ENCODE results near the gene TIPIN.
A peak's percentile ranks its signal among the peaks of the same experiment; 100 is the strongest.
"Not testable (repeated sequence)": the region's sequence is repeated elsewhere in the genome, so short reads cannot be mapped to it uniquely, and the experiment has no call there.

Gene TIPIN

DNA sequence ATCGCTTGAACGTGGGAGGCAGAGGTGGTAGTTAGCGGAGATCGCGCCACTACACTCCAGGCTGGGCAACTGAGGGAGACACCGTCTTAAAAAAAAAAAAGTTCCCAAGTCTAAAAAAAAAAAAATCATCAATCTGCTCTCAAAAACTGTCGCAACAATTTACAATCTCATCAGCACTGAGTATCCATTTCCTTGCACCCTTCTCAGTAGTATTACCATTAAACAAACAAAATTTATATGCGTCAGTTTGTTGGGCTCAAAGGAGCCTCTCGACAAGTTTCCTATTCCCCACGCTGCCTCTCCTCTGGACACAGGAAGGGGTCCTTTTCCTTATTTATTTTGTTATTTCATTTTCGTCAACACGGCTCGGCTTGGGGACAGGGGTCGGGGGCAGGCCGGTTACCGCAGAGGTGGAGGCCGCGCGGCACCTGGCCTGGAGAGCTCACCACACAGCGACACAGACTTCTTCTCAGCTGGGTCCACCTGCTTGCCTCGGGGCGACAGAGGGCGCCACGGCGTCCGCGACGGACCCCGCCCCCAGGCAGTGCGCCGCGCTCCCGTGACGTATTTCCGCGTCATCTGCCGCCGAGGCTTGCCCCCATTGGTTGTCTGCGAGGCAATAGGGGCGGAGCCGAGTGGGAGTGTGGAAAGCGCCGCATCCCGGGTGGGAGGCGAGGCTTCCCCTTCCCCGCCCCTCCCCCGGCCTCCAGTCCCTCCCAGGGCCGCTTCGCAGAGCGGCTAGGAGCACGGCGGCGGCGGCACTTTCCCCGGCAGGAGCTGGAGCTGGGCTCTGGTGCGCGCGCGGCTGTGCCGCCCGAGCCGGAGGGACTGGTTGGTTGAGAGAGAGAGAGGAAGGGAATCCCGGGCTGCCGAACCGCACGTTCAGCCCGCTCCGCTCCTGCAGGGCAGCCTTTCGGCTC lies 30.0 kb upstream of the TIPIN start, which contains the start of gene MAP2K1:
Gene MAP2K1, plus strand, starts transcription at position 709 of the 920 bp plus-strand sequence. CDS start 436 bp downstream, outside the sequence.
- TF ChIP-seq, protein P1, sequence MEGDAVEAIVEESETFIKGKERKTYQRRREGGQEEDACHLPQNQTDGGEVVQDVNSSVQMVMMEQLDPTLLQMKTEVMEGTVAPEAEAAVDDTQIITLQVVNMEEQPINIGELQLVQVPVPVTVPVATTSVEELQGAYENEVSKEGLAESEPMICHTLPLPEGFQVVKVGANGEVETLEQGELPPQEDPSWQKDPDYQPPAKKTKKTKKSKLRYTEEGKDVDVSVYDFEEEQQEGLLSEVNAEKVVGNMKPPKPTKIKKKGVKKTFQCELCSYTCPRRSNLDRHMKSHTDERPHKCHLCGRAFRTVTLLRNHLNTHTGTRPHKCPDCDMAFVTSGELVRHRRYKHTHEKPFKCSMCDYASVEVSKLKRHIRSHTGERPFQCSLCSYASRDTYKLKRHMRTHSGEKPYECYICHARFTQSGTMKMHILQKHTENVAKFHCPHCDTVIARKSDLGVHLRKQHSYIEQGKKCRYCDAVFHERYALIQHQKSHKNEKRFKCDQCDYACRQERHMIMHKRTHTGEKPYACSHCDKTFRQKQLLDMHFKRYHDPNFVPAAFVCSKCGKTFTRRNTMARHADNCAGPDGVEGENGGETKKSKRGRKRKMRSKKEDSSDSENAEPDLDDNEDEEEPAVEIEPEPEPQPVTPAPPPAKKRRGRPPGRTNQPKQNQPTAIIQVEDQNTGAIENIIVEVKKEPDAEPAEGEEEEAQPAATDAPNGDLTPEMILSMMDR (IDR thresholded peaks at IDR 0.05; ENCODE audit: insufficient read depth, low read depth, low read length, missing control alignments) = peak; percentile 36
- H3K4me3 ChIP-seq (ENCODE audit: low read length) = peak within 1 kb of the TSS; percentile 81
- DNase-seq (ENCODE audit: low read depth) = peak; percentile 97

DNA sequence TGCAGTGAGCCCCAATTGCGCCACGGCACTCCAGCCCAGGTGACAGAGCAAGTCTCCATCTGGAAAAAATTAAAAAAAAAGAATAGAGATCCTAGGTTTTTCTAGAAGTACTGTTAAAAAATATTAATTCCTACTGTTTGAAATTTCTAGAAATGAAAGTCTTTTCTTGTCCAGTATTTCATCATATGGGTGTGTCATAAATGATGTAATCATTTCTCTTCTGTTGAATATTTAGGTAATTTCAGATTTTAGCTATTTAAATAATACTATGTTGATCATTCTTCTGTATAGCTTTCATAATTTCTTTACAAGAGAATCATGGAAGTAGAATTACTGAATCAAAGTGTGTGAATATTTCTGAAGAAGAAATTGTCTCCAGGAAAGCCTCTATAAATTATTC lies 24.9 kb upstream of the TIPIN start:
- not testable (repeated sequence) for H3K4me3 ChIP-seq (ENCODE audit: low read length); DNase-seq (ENCODE audit: low read depth)

DNA sequence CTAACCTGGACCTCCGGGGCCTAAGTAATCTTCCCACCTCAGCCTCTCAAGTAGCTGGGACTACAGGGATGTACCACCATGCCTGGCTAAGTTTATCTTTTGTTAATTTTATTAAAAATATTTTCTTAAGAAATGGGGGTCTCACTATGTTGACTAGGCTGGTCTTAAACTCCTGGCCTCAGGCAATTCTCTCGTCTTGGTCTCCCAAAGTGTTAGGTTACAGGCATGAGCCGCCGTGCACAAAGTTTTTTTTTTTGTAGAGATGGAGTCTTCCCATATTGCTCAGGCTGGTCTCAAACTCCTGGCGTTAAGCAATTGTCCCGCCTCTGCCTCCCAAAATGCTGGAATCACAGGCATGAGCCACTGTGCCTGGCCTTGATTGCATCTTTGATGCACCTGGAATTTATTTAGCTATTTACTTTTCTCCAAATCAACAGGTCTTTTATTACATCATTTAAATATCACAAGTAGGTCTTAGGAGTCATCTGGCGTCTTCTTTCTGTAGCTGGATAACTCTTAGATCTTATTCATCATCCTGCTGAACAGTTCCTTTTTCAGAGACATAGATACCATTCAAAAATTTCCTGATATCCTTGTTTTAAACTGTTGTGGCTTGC lies 22.4 kb upstream of the TIPIN start:
- no peak for DNase-seq (ENCODE audit: low read depth)
- TF ChIP-seq, protein P1 (IDR thresholded peaks at IDR 0.05; ENCODE audit: insufficient read depth, low read depth, low read length, missing control alignments) = no peak

DNA sequence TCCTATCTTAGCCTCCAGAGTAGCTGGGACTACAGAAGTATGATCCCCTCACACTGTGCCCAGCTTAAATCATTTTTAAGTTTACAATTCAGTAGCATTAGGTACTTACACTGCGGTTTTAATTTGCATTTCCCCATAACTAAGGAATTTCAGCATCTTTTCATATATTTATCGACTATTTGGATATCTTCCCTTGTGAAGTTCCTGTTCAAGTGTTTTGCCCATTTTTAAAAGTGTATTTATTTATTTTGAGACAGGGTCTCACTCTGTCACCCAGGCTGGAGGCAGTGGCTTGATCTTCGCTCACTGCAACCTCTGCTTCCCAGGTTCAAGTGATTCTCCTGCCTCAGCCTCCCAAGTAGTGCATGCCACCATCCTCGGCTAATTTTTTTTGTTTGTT lies 17.7 kb upstream of the TIPIN start:
- TF ChIP-seq, protein P1 (IDR thresholded peaks at IDR 0.05; ENCODE audit: insufficient read depth, low read depth, low read length, missing control alignments) = no peak
- DNase-seq (ENCODE audit: low read depth) = no peak
- H3K4me3 ChIP-seq (ENCODE audit: low read length) = no peak overlapping the region

More for the DNA sequence above, 22.4 kb upstream of the TIPIN start:
- no peak overlapping the region for H3K4me3 ChIP-seq (ENCODE audit: low read length)

DNA sequence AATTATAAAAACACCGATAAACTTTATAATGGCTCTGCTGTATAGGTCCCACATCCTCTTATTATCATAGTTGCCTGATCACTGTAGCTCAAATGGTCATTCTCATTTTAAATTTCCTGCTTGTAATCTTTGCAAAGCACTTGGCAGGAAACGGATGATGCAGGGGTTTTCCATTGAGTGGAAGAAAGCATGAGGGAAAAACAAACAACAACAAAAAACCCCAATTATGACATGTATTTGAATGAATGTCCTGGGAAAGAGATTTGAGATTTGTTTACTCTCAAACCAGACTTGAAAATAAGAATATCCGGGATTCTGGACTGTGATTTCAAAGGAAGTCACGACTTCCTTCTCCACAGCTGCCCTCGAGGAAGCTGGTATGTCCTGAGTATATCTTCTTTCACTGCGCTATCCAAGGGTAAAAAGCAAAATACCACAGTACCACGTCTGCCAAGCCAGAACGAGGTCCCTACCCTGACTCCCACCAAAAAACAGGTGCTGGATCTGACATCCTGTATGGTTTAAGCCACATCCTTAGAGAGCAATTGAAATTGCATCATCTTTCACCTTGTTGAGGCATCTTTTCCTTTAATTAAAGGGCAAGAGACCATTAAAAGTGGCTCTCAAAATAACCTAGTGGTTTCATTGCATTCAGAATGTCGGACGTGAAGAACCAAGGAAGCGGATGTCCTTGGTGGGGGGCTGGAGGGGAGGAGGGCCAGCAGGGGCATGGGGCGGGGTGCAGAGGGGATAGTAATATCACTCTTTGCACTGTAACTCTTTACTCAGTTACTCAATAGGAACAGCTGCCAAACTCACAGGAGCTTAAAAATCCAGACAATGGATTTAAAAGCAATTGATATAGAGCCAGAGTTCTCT lies 13.5 kb upstream of the TIPIN start:
- TF ChIP-seq, protein P1 (IDR thresholded peaks at IDR 0.05; ENCODE audit: insufficient read depth, low read depth, low read length, missing control alignments) = no peak
- DNase-seq (ENCODE audit: low read depth) = peak; percentile 35
- peak overlapping the region; percentile 41 for H3K4me3 ChIP-seq (ENCODE audit: low read length)

DNA sequence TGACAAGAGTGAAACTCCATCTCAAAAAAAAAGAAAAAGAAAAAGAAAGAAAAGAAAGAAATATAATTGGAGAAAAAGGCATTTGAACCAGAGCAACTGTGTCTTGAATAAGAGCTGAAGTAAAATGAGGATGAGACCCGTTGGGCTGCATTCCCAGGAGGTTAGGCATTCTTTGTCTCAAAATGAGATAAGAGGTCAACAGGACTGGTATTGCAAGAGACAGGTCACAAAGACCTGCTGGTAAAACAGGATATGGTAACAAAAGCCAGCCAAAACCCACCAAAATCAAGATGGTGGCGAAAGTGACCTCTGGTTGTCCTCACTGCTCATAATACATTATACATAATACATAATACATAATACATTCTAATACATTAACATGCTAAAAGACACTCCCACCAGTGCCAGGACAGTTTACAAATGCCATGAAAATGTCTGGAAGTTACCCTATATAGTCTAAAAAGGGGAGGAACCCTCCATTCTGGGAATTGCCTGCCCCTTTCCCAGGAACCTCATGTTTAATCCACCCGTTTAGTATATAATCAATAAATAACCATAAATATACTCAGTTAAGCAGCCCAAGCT lies 8.6 kb upstream of the TIPIN start:
- TF ChIP-seq, protein P1 (IDR thresholded peaks at IDR 0.05; ENCODE audit: insufficient read depth, low read depth, low read length, missing control alignments) = no peak
- no peak overlapping the region for H3K4me3 ChIP-seq (ENCODE audit: low read length)
- DNase-seq (ENCODE audit: low read depth) = peak; percentile 36

Data from epithelial cell of esophagus (primary cell).